ENCODE data around the gene PALLD. TPM values are rescaled to one million over a fixed set of nuclear protein-coding genes. Genes with fewer than 3 reads are reported as not detected.

PALLD gene
- total RNA-seq, 1 experiment from 2014 or later, result 18.3 TPM

GRCh38 chr4:168690199-168690598, 193.3 kb downstream of the PALLD start:
- Histone ChIP-seq H2BK120ac (ENCODE audit: low read depth, low read length, poor library complexity, severe bottlenecking) (no peak overlapping the region), H4K8ac (replicated peaks; ENCODE audit: insufficient read length, low read depth, low read length) (no peak overlapping the region), H3K14ac (ENCODE audit: insufficient read depth, low read length) (no peak overlapping the region), H3K23me2 (ENCODE audit: insufficient read length, low read depth, low read length, poor library complexity, severe bottlenecking) (no peaks in the 10 kb centered on the region), H2AK5ac (ENCODE audit: insufficient read length, low read length) (no peak overlapping the region), H3K27ac (ENCODE audit: insufficient read length, low read depth, low read length) (no peak overlapping the region), H3K79me2 (ENCODE audit: insufficient read depth, low read length) (no peaks in the 10 kb centered on the region), H2BK20ac (ENCODE audit: low read depth, low read length, poor library complexity, severe bottlenecking) (no peak overlapping the region), H2BK12ac (ENCODE audit: insufficient read length, low read depth, low read length) (no peak overlapping the region), H3K9me3 (ENCODE audit: control insufficient read depth, low read depth, low read length) (no peaks in the 10 kb centered on the region), H2AFZ (ENCODE audit: low read length) (no peak overlapping the region), H3K9ac (ENCODE audit: extremely low read depth, insufficient read length, low read length) (no peak overlapping the region), H3K23ac (ENCODE audit: insufficient read length, low read depth, low read length) (no peak overlapping the region), H3K4ac (ENCODE audit: low read depth, low read length) (no peak overlapping the region), H3K4me2 (ENCODE audit: insufficient read depth, insufficient read length, low read length) (no peak overlapping the region), H2BK15ac (ENCODE audit: low read depth, low read length) (no peak overlapping the region), H4K91ac (ENCODE audit: insufficient read length, low read depth, low read length) (no peak overlapping the region), H3K18ac (ENCODE audit: insufficient read length, low read depth, low read length) (no peak overlapping the region), H4K5ac (ENCODE audit: insufficient read length, low read depth, low read length) (no peak overlapping the region), H2BK5ac (ENCODE audit: insufficient read length, low read length) (no peak overlapping the region), H3T11ph (ENCODE audit: low read length) (no peak overlapping the region), H3K4me1 (ENCODE audit: insufficient read depth, low read length) (no peaks in the 10 kb centered on the region), H3K79me1 (ENCODE audit: insufficient read depth, low read depth, low read length, poor library complexity, severe bottlenecking) (no peaks in the 10 kb centered on the region), H4K20me1 (ENCODE audit: control insufficient read depth, insufficient read depth, insufficient read length) (no peaks in the 10 kb centered on the region), H3K27me3 (ENCODE audit: insufficient read depth, low read length) (no peaks in the 10 kb centered on the region), H3K56ac (ENCODE audit: insufficient read length, low read depth, low read length) (no peak overlapping the region)
- peaks cover 5 to 6% of the 10 kb centered on the region in 2 experiments; a peak in 3 of 4 replicates for H3K4me1 Mint-ChIP-seq
- no CpG with 5 or more reads among the region's 2 CpGs for WGBS (ENCODE audit: extremely low coverage, insufficient read length, low lambda C conversion rate)
- H3K27me3 Mint-ChIP-seq (ENCODE audit: low read depth), result no peaks in the 10 kb centered on the region; the same call in 1 of the 2 replicates
- H3K27ac Mint-ChIP-seq, result no peak overlapping the region
- H3K9me3 Mint-ChIP-seq, result no peaks in the 10 kb centered on the region
- no peak for DNase-seq
- no peak overlapping the region for H3K4me3 Mint-ChIP-seq
- TF ChIP-seq CTCF (conservative IDR thresholded peaks at IDR 0.05), result no peak
- H3K36me3 Mint-ChIP-seq (ENCODE audit: insufficient read depth in 1 of 3, low read depth in 3 of 3), result no peaks in the 10 kb centered on the region

All from H9 (cell line).